Stimulated activated CD4-positive, alpha-beta T cell treated with anti-CD3 and anti-CD28 coated beads, Interleukin-2, amount 100 ng/mL, for 24 hours (primary cell): Measurements from ENCODE around the gene SP1.

ENCODE experiments used
- DNase-seq, 2 donors: peaks; one replicate each; pipeline ENCODE4 v3.0.0-alpha.2; 2020

SP1 gene

GRCh38 chr12:53453953-53454640 is 74.1 kb downstream of the SP1 start:
- DNase-seq = no peak

- no peak for DNase-seq
Observed at GRCh38 chr12:53454707-53455106, 74.7 kb downstream of the SP1 start.

- no peak for DNase-seq
Observed at GRCh38 chr12:53456654-53457366, 76.8 kb downstream of the SP1 start.

DNA sequence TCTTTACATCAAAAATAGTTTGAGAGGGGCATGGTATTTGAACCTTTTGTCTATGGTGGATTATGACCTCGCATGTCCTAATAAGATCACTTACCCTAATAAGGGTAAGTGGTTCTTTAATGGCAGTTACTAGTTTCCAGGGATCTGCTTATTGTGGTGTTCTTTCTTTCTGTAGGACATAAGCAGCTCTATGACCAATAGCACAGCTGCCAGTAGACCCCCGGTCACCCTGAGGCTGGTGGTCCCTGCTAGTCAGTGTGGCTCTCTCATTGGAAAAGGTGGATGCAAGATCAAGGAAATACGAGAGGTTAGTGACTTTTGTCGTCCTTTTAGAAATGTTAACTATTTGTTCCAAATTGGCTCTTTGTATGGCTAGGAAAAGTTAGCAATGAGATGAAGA is 79.1 kb downstream of the SP1 start:
- DNase-seq = no peak

GRCh38 chr12:53461059-53461458 is 81.1 kb downstream of the SP1 start:
- DNase-seq = no peak

- DNase-seq = no peak
Observed at GRCh38 chr12:53461591-53461990, 81.6 kb downstream of the SP1 start.

DNA sequence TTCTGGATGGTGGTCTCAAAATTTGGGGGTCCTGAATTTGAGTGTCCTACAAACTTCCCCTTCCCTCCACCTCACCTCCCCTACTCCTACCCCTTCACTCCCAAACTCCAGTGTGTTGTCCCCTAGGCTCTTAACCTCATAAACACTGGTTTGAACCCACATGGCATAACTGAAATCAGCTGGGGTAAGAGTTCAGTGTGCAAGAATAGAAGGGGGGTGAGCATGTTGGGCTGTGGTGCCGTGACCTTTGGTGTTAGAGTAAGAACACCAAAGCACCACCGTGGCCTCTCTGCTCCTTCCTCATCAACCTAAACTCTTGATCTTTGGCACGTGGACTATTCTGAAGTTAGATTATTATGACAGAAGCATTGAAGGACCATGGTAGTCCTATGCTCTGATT is 83.0 kb downstream of the SP1 start:
- DNase-seq = no peak

- DNase-seq = no peak
Observed at GRCh38 chr12:53463802-53464560, 84.0 kb downstream of the SP1 start.

DNA sequence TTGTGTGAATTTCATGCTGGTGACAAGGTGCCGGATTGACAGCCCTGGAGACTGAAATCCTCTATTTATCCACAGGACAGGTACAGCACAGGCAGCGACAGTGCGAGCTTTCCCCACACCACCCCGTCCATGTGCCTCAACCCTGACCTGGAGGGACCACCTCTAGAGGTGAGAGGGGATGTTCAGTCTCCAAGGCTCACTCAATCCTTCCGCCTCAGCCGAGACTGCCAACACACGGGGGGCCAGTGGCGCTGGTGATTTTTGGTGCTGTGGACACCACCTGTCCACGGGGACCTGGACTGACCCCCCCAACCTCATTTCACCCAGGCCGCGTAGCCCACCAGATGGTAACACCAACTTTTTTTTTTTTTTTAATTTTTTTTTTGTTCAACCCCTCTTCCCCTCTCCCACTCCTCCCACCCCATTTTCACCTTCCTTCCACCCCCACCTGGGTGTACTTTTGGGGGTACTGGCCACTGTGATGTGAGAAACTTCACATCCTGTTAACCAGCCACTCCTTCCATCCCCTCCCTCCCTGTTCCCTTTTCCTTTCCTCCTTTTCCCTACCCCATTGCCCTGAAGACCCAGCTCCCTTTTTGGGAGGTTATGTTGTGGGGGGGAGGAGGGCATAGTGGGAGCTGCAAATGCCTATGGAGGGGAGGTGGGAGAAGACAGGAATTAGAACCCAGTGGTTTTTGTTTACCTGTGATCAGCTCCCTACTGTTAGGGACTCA is 84.9 kb downstream of the SP1 start:
- DNase-seq = no peak

GRCh38 chr12:53465679-53466078 is 85.7 kb downstream of the SP1 start:
- DNase-seq = no peak
